Natural killer cell treated with Interleukin-12 subunit alpha and Interleukin-12 subunit beta and Interleukin-15 and Interleukin-18, amount 100 ng/mL, for 72 hours (primary cell): ENCODE measurements around the gene PLXNA3. TPM values are rescaled to one million over a fixed set of nuclear protein-coding genes. Genes with fewer than 3 reads are reported as not detected.

Source experiments
- ATAC-seq, 2 donors: fragments of 150-1000 bp; cut with Tn5 transposase in 1 of 2; sonication (Bioruptor Pico), chemical (Tn5 transposase) in 1 of 2; 2 replicates each; pipeline ENCODE4 v1.10.0; 2021
- DNase-seq: peaks from one replicate; pipeline ENCODE4 v3.0.0; 2022; ENCODE audit warnings: low spot score
- H3K27ac Mint-ChIP-seq, 2 donors: 1 replicate in 1 of 2; 2 replicates in 1 of 2; pipeline ENCODE4 v1.8.0; 2022; ENCODE audit warnings: mixed read lengths in 2 of 2, mild to moderate bottlenecking in 1 of 2, moderate library complexity in 1 of 2
- H3K27me3 Mint-ChIP-seq, 2 donors: 1 replicate in 1 of 2; 2 replicates in 1 of 2; pipeline ENCODE4 v1.8.0; 2022; ENCODE audit warnings: mixed read lengths in 2 of 2
- H3K36me3 Mint-ChIP-seq: one replicate; pipeline ENCODE4 v1.8.0; 2022; ENCODE audit warnings: mixed read lengths
- H3K4me1 Mint-ChIP-seq, 2 donors: 1 replicate in 1 of 2; 2 replicates in 1 of 2; pipeline ENCODE4 v1.8.0; 2022; ENCODE audit warnings: low read depth in 2 of 2, mixed read lengths in 2 of 2, mild to moderate bottlenecking in 1 of 2
- H3K4me3 Mint-ChIP-seq: one replicate; pipeline ENCODE4 v1.8.0; 2022; ENCODE audit warnings: mixed read lengths
- H3K9me3 Mint-ChIP-seq: 2 replicates; pipeline ENCODE4 v1.8.0; 2022; ENCODE audit warnings: mixed read lengths
- total RNA-seq, 2 donors: library from RNA; stranded (reverse); gene quantifications; one replicate each; pipeline ENCODE4 v1.2.3, GENCODE V29; 2022

Gene PLXNA3
- total RNA-seq, 2 donors from 2014 or later = 52.4 to 61.3 TPM

DNA sequence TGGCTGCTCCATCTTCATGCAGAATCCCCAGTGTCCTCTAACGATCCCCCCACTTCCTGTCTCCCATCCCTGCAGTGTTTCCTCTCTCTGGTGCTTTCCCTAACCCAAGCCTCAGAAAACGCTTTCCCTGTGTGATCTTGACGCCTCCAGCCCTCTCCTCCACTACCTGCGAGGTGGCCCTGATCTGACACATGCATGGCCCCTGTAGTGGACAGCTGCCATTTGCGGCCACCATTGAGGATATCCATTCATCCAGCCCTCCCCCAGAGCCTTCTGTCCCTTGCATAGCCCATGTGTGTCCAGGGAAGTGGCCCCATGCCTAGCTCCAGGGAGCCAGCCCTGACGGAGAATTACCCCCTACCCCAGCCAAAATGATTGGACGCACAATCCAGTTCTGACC is 25.2 kb downstream of the PLXNA3 start:
- H3K27me3 Mint-ChIP-seq = peaks cover 0 to 3% of the 10 kb centered on the region in 2 donors
- H3K27ac Mint-ChIP-seq = no peak overlapping the region
- no peak overlapping the region for H3K4me3 Mint-ChIP-seq
- DNase-seq = no peak
- no peak for ATAC-seq
- no peaks in the 10 kb centered on the region for H3K9me3 Mint-ChIP-seq
- H3K36me3 Mint-ChIP-seq = no peaks in the 10 kb centered on the region
- peaks cover 4 to 12% of the 10 kb centered on the region in 2 donors for H3K4me1 Mint-ChIP-seq

DNA sequence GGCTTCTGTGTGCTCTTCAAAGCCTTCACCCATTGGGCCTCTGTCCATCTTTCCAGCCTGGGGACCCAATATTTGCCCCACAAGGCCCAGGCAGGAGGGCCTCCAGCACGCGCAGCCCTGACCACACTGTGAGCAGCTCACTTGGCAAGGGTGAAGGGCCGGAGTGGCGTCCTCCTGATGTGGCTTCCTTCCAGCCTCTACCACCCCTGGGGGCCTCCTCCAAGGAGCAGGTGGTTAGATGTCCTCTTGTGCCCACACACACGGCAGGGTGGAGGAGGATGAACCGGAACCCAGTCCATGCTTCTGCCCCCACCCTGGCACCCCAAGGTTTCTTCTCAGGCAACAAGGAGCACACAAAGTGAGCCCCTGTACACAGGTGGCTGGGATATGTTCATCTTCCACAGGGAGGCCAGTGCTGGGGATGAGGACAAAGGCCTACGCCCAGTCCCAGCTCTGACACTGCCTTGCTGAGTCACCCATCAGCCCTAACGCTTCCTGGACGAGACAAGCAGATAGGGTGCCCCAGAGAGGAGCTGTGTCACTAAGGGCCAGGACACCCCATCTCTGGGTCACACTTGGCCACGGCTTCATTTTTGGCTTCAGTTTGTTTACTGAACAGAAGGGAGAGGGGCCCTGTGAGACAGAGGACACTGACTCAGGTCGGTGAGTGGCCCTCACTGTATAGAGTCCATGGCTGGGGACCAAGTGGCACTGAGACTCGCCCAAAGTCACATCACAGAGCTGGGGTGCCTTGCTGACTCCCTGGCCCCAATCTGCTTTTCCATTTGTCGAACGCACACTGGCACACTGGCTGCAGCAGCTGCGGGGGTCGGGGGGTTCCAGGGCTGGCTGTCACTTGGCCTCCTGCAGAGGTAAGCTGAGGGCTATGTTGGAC is 26.4 kb downstream of the PLXNA3 start:
- ATAC-seq = no peak
- no peaks in the 10 kb centered on the region for H3K36me3 Mint-ChIP-seq
- DNase-seq = no peak
- peak overlapping the region in 1 of 2 donors; percentile 33 for H3K27ac Mint-ChIP-seq
- H3K4me3 Mint-ChIP-seq = peak overlapping the region; percentile 34
- H3K9me3 Mint-ChIP-seq = no peaks in the 10 kb centered on the region
- peaks cover 0 to 3% of the 10 kb centered on the region in 2 donors for H3K27me3 Mint-ChIP-seq
- peaks cover 2 to 8% of the 10 kb centered on the region in 2 donors for H3K4me1 Mint-ChIP-seq

DNA sequence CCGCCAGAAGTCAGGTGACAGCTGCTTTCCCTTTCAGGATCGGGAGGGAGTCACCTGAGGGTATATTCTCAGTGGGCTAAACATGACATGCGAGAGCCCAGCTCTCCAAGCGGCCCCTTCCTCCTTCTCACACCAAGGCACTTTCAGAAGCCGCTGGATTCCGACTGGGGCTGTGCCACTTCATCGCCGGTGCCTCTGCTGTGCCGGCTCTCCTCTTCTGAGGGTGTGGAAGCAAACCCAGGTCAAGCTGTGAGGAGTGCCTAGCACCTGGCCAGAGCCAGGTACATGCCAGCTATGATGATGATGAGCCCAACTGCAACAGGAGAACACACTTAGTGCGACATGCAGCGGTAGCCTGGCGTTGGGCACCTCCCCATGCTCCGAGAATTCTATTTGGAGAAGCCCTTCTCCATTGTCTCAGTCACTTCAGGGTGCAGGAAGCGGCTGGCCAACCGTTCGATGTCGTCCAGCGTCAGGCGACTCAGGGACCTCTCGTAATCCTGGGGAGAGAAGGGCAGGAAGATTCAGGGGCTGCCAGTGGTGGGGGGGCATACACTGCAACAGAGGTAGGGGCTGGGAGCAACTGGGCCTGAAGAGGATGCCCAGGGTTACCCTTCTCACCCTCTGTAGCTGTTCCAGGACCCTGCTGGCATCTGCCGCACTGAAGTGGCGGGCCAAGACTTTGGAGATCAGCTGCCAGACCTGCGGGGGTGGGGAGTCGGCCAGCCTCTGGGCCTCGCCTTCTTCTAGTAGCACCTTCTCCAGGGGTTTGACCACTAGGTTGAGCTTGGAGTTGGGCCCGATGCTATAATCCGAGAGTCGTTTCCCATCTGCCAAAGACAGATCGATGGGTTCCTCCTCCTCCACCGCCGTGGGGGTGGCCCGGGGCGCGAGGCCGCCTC is 27.3 kb downstream of the PLXNA3 start:
- no peak for ATAC-seq
- no peak for DNase-seq
- Mint-ChIP-seq H3K4me1 (peaks cover 7 to 10% of the 10 kb centered on the region in 2 donors), H3K27ac (no peak overlapping the region), H3K27me3 (peaks cover 0 to 3% of the 10 kb centered on the region in 2 donors), H3K4me3 (peak overlapping the region; percentile 30), H3K36me3 (no peaks in the 10 kb centered on the region), H3K9me3 (no peaks in the 10 kb centered on the region)

DNA sequence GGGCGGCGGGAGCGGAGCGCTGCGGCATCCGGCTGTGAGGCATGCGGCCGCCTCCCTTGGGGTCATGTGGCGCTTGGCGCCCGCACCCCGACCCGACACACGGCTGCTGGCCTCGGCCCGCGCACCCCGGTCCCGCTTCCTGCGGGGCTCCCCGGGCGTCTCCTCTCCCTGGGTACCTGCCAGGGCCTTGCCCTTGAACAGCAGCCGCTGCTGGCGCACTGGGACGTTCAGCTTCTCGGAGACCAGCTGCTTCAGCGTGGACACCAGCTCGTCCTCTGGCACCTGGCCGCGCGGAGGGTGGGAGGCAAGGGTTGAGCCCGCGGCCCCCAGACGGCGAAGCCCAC is 27.9 kb downstream of the PLXNA3 start:
- no peaks in the 10 kb centered on the region for H3K9me3 Mint-ChIP-seq
- peak in 1 of 2 donors; percentile 25 for ATAC-seq
- peaks cover 7 to 10% of the 10 kb centered on the region in 2 donors for H3K4me1 Mint-ChIP-seq
- H3K4me3 Mint-ChIP-seq = no peak overlapping the region
- H3K27ac Mint-ChIP-seq = no peak overlapping the region
- no peaks in the 10 kb centered on the region for H3K36me3 Mint-ChIP-seq
- no peak for DNase-seq
- H3K27me3 Mint-ChIP-seq = peaks cover 0 to 3% of the 10 kb centered on the region in 2 donors

DNA sequence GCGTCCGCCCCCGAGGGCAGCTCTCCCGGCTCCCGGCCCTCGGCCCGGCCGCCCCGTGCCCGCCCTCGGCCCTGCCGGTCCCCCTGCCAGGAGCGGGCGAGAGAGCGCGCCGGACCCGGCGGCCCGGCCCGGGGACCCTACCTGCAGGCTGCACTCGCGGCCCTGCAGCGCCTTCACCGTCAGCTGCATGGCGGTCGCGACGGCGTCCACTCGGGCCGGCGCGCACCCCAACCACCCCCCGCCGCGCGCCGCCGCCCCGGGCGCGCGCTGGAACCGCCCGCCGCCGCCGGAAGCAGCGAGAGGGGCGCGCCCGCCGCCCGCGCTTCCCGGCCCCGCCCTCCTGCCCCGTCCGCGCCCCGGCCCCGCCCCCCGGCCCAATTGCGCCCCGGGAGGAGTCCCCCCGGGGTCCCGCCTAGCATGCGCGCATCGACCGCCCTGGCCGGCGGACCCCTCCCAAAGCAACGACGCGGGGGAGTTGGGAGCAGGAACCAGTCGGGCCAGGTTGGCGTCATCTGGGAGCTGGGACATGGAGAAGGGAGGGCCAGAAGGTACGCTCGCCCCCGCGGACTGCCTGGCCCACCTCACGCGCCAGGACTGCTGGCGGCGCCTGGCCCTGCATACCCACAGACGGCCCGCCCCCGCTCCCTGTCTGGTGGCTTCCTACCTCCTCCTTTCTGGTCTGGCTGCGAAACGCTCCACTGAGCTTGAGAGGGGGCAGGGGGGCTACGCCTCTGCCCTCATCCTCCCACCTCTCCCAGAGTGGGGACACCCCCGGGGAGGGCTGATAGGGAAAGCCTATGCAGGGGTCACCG is 28.5 kb downstream of the PLXNA3 start, which contains the start of gene UBL4A:
Gene UBL4A, minus strand, starts transcription at position 220 of the 812 bp plus-strand sequence. Its CDS starts 31 bp downstream, at position 189.
- H3K9me3 Mint-ChIP-seq = no peaks in the 10 kb centered on the region
- peak within 1 kb of the TSS in 1 of 2 donors; percentile 37 for H3K27ac Mint-ChIP-seq
- no peaks in the 10 kb centered on the region for H3K36me3 Mint-ChIP-seq
- DNase-seq = peak; percentile 75
- peaks cover 10 to 14% of the 10 kb centered on the region in 2 donors for H3K4me1 Mint-ChIP-seq
- peak within 1 kb of the TSS; percentile 72 for H3K4me3 Mint-ChIP-seq
- H3K27me3 Mint-ChIP-seq = peaks cover 0 to 5% of the 10 kb centered on the region in 2 donors
- ATAC-seq = peak; percentile 60 to 64

DNA sequence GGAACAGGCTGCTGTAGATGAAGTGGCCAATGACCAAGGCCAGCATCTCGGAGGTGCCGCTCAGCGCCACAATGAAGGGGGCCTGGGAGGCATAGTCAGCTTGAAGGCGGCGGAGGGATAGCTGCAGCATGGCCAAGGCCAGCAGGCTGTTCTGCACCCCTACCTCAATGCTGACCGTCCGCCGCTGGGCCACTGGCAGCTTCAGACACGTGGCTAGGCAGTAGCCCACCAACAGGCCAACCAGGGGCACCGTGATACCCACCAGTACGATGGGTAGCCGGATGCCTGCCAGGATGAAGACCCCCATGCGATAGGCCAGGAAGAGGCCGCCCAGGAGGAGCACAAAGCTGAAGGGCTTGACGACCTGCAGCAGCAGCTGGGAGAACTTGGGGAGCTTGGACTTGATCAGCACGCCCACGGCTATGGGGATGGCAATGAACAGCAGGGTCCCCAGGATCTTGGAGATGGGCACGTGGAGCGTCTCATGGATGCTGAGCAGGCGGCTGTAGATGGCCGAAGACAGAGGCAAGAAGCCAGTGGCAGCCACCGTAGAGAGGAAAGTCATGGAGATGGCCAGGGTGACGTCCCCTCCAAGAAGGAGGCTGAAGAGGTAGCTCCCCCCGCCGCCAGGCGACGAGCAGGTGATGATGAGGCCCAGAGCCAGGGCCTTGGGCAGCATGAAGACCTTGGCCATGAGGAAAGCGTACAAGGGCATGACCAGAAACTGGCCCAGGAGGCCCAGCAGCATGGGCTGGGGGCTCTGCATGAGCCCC is 29.6 kb downstream of the PLXNA3 start:
- no peaks in the 10 kb centered on the region for H3K9me3 Mint-ChIP-seq
- DNase-seq = no peak
- peak overlapping the region in 1 of 2 donors; percentile 40 for H3K27ac Mint-ChIP-seq
- H3K36me3 Mint-ChIP-seq = no peaks in the 10 kb centered on the region
- peaks cover 10 to 14% of the 10 kb centered on the region in 2 donors for H3K4me1 Mint-ChIP-seq
- peak overlapping the region; percentile 63 for H3K4me3 Mint-ChIP-seq
- H3K27me3 Mint-ChIP-seq = peaks cover 0 to 3% of the 10 kb centered on the region in 2 donors
- ATAC-seq = no peak

DNA sequence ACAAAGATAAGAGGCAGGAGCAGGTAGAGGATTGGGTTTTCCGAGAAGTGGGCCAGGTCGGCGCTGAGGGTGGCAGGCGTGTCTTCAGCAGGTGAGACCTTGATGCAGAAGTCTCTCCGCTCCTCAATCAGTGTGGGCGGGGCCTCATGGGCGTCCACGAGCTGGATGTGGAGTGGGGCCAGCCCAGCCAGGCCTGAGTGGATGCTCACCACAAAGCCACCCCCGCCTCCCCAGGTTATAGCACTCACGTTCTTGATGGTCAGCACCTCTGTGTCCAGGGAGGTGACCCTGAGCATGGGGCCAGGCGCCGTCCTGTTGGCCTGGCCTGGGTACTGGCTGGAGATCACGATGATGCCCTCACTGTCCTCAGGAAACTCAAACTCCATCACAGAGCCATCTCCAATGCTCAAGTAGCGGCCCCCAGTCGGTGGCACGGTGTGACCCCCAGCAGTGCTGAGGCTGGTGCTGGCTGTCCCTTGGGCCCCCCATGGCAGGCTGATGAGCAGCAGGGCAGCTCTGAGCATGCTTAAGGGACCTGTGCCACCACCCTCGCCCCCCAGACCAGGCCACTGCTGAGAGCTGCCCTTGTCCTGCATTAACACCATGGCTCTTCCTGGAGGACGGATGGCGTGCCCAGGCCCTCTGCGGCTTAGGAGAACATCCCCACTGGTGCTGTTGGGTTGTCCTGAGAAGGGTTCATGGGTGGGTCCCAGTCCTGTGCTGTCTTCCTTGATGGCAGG is 30.4 kb downstream of the PLXNA3 start:
- no peaks in the 10 kb centered on the region for H3K36me3 Mint-ChIP-seq
- H3K27me3 Mint-ChIP-seq = peaks cover 0 to 4% of the 10 kb centered on the region in 2 donors
- no peaks in the 10 kb centered on the region for H3K9me3 Mint-ChIP-seq
- H3K4me1 Mint-ChIP-seq = peaks cover 10 to 14% of the 10 kb centered on the region in 2 donors
- ATAC-seq (no peak), DNase-seq (no peak)
- H3K4me3 Mint-ChIP-seq = peak overlapping the region; percentile 63
- H3K27ac Mint-ChIP-seq = peak overlapping the region in 1 of 2 donors; percentile 40

DNA sequence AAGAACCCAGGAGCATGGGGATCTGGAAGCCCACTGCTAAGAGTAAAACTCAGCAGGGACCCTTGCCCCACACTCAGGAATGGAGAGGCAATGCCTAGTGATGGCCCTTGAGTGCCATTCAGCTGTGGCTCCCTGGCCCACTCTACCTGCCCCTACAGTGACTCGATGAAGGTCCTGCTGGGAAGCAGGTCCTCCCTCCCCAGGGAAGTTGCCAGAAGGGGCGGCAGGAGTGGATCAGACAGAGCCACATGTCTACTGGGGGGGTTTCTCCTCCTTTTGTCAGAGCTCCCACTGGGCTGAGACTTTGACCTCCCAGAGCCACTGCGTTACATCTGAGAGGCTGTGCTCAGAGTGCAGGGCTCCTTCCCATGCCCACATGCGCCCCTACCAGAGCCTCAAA is 31.1 kb downstream of the PLXNA3 start:
- Mint-ChIP-seq H3K4me3 (peak overlapping the region; percentile 91), H3K27me3 (peaks cover 0 to 4% of the 10 kb centered on the region in 2 donors), H3K9me3 (no peaks in the 10 kb centered on the region), H3K27ac (peak overlapping the region in 1 of 2 donors; percentile 81), H3K4me1 (peaks cover 10 to 14% of the 10 kb centered on the region in 2 donors), H3K36me3 (no peaks in the 10 kb centered on the region)
- no peak for ATAC-seq
- no peak for DNase-seq

DNA sequence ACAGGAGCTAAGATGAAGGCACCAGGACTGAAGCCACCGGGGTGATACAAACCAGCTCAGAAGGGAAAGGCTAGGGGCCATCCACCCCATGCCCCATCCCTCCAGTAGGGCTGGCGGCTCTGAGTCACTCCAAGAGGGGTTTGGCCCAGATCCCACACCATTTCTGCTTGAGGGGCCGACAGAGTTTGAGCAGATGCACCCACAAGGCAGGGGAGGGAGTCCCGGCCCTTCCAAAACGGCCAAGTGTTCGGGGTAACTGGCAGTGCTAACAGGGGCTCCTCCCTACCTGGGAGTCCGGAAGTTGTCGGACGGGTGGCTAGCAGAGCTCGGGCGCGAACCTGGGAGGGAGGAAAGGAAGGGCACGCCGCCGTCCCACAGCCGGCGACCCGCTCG is 31.9 kb downstream of the PLXNA3 start:
- H3K36me3 Mint-ChIP-seq = no peaks in the 10 kb centered on the region
- ATAC-seq = peak; percentile 29 to 43
- no peaks in the 10 kb centered on the region for H3K9me3 Mint-ChIP-seq
- H3K27ac Mint-ChIP-seq = peak overlapping the region; percentile 81 to 83
- peaks cover 10 to 14% of the 10 kb centered on the region in 2 donors for H3K4me1 Mint-ChIP-seq
- H3K4me3 Mint-ChIP-seq = peak overlapping the region; percentile 91
- H3K27me3 Mint-ChIP-seq = peaks cover 0 to 4% of the 10 kb centered on the region in 2 donors
- DNase-seq = no peak

DNA sequence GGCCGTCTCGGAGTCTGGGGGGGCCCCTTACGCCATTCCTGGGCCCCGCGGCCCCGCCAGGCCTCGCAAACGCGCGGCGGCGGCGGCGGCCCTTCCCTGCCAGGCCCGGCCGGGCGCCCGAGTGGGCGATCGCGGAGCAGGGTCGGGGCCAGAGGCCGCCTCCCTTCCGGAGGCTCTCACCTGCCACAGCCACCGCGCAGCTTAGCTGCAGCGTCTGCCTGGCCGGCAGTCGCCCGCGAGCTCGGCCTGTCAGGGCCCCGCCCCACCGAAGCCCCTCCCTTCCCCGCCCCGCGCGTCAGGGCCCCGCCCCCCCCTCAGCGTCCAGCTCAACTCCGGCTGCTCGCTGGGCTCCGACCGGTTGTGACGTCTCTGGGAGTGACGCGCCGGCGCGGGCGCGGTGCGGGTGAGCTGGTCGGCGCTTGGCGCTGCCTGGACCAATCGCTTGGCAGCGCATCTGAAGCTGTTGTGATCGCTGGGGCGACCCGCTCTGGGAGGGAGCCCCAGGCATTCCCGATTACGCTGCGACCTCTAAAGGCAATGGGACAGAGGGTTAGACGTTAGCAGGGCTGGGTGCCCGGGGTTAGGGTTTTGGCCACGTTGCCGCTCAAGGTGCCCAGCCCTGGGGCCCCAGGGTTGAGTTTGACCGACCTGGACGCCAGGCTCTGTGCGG is 32.5 kb downstream of the PLXNA3 start, which contains the start of gene SLC10A3:
Gene SLC10A3, minus strand, starts transcription at position 216 of the 670 bp plus-strand sequence. CDS start 1,689 bp downstream, outside the sequence.
- H3K36me3 Mint-ChIP-seq = no peaks in the 10 kb centered on the region
- peaks cover 10 to 14% of the 10 kb centered on the region in 2 donors for H3K4me1 Mint-ChIP-seq
- DNase-seq (peak; percentile 93), ATAC-seq (peak; percentile 94)
- peak within 1 kb of the TSS; percentile 91 for H3K4me3 Mint-ChIP-seq
- H3K27ac Mint-ChIP-seq = peak within 1 kb of the TSS; percentile 81 to 85
- peaks cover 0 to 4% of the 10 kb centered on the region in 2 donors for H3K27me3 Mint-ChIP-seq
- H3K9me3 Mint-ChIP-seq = no peaks in the 10 kb centered on the region

DNA sequence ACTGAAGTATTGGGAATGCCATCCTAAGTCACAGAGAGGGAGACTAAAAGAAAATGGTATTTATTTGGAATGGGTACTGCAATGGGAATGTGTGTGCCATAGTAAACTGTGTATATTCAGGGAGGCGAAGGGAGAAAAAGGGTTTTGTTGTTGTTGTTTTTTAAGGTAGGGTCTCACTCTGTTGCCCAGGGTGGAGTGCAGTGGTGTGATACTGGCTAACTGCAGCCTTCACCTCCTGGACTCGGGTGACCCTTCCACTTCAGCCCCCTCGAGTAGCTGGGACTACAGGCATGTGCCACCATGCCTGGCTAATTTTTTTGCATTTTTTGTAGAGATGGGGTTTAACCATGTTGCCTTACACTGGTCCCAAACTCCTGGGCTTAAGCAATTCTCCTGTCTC is 36.6 kb downstream of the PLXNA3 start:
- DNase-seq (no peak), ATAC-seq (no peak)
- Mint-ChIP-seq H3K4me1 (peaks cover 6% of the 10 kb centered on the region in 2 donors), H3K4me3 (no peak overlapping the region), H3K27me3 (peaks cover 0 to 6% of the 10 kb centered on the region in 2 donors), H3K27ac (no peak overlapping the region), H3K36me3 (no peaks in the 10 kb centered on the region), H3K9me3 (no peaks in the 10 kb centered on the region)
